Measurements from ENCODE around the gene NONO.

GRCh38 chrX:71285929-71286328 lies 2.5 kb downstream of the NONO start:
- TF ChIP-seq POLR2A (IDR thresholded peaks at IDR 0.05) (no peak), CTCF (IDR thresholded peaks at IDR 0.05) (no peak)

Measured in thyroid gland (tissue), 4 donors.